ENCODE measurements around the gene ZC2HC1C. TPM values are rescaled to one million over a fixed set of nuclear protein-coding genes. Genes with fewer than 3 reads are reported as not detected.

The ZC2HC1C gene
- polyA plus RNA-seq, 3 donors: 6.1 to 11.1 (median 9.4) TPM

Other genes starting within 250 kb of the ZC2HC1C start
- 1 to 10 TPM in 2 of 3 donors, under 1 TPM in 1; 0.63 to 3.3 (median 2.8) TPM for gene PROX2, start 193.5 kb upstream of the ZC2HC1C start, polyA plus RNA-seq (ENCODE audit: insufficient read length in 3 of 3)
- gene DLST, start 187.7 kb upstream of the ZC2HC1C start, polyA plus RNA-seq (ENCODE audit: insufficient read length in 3 of 3): 100 to 1,000 TPM; 112 to 135 (median 134) TPM
- gene RPS6KL1, start 146.4 kb upstream of the ZC2HC1C start, polyA plus RNA-seq (ENCODE audit: insufficient read length in 3 of 3): 1 to 10 TPM in 2 of 3 donors, under 1 TPM in 1; 0.71 to 1.9 (median 1.9) TPM
- 10 to 100 TPM in 1 of 3 donors, 1 to 10 TPM in 2; 7.2 to 11.4 (median 9.1) TPM for gene PGF, start 114.0 kb upstream of the ZC2HC1C start, polyA plus RNA-seq (ENCODE audit: insufficient read length in 3 of 3)
- 10 to 100 TPM; 60.2 to 68.0 (median 64.8) TPM for gene EIF2B2, start 66.7 kb upstream of the ZC2HC1C start, polyA plus RNA-seq (ENCODE audit: insufficient read length in 3 of 3)
- gene MLH3, start 18.2 kb upstream of the ZC2HC1C start, polyA plus RNA-seq (ENCODE audit: insufficient read length in 3 of 3): 10 to 100 TPM; 34.9 to 44.2 (median 43.0) TPM
- 10 to 100 TPM; 26.0 to 56.2 (median 43.5) TPM for gene ACYP1, start 5.6 kb upstream of the ZC2HC1C start, polyA plus RNA-seq (ENCODE audit: insufficient read length in 3 of 3)
- 100 to 1,000 TPM; 125 to 148 (median 138) TPM for gene NEK9, start 57.4 kb downstream of the ZC2HC1C start, polyA plus RNA-seq (ENCODE audit: insufficient read length in 3 of 3)
- 100 to 1,000 TPM; 225 to 251 (median 250) TPM for gene TMED10, start 107.0 kb downstream of the ZC2HC1C start, polyA plus RNA-seq (ENCODE audit: insufficient read length in 3 of 3)
- gene FOS, start 209.2 kb downstream of the ZC2HC1C start, polyA plus RNA-seq (ENCODE audit: insufficient read length in 3 of 3): 100 to 1,000 TPM in 2 of 3 donors, 10 to 100 TPM in 1; 75.8 to 143 (median 116) TPM